Dermis microvascular lymphatic vessel endothelial cell (primary cell): ENCODE results near the gene VPS26A. TPM values are rescaled to one million over a fixed set of nuclear protein-coding genes. Genes with fewer than 3 reads are reported as not detected.
"Not testable (repeated sequence)": the region's sequence is repeated elsewhere in the genome, so short reads cannot be mapped to it uniquely, and the experiment has no call there.

Experiments used
- DNase-seq, 2 donors: peaks; one replicate each; pipeline versions ENCODE4 v3.0.0 to v3.0.0-alpha.2; 2010; ENCODE audit warnings: low read depth in 2 of 2
- total RNA-seq: library from RNA; depleted of rRNA; stranded (reverse); fragments of >200 nt; gene quantifications from 2 replicates; pipeline ENCODE4 v1.2.1, GENCODE V29; 2014

Gene VPS26A
- total RNA-seq, 1 donor from 2014 or later, result 29.4 TPM

GRCh38 chr10:69175326-69175725 lies 51.3 kb downstream of the VPS26A start:
- not testable (repeated sequence) for DNase-seq

- DNase-seq, result no peak
Measured at GRCh38 chr10:69176823-69177222, 52.8 kb downstream of the VPS26A start.

- peak in 1 of 2 donors; percentile 60 for DNase-seq
Measured at GRCh38 chr10:69179089-69179742, 55.2 kb downstream of the VPS26A start.

GRCh38 chr10:69179743-69180524 lies 56.0 kb downstream of the VPS26A start, which contains the start of gene SUPV3L1:
Gene SUPV3L1 (plus strand): TSS chr10:69180234. CDS start chr10:69180292, 58 bp downstream.
- DNase-seq, result peak; percentile 96 to 98

- peak in 1 of 2 donors; percentile 43 for DNase-seq
Measured at GRCh38 chr10:69180525-69181204, 56.7 kb downstream of the VPS26A start.

- no peak for DNase-seq
Measured at GRCh38 chr10:69181433-69181832, 57.5 kb downstream of the VPS26A start.

GRCh38 chr10:69182005-69182404 lies 58.0 kb downstream of the VPS26A start:
- no peak for DNase-seq

GRCh38 chr10:69186524-69186923 lies 62.5 kb downstream of the VPS26A start:
- no peak for DNase-seq

- no peak for DNase-seq
Measured at GRCh38 chr10:69201045-69201444, 77.1 kb downstream of the VPS26A start.

- DNase-seq, result no peak
Measured at GRCh38 chr10:69202332-69202731, 78.4 kb downstream of the VPS26A start.

GRCh38 chr10:69208761-69209160 lies 84.8 kb downstream of the VPS26A start:
- no peak for DNase-seq

GRCh38 chr10:69209787-69210484 lies 86.0 kb downstream of the VPS26A start:
- no peak for DNase-seq

- DNase-seq, result no peak
Measured at GRCh38 chr10:69211104-69211503, 87.1 kb downstream of the VPS26A start.

- no peak for DNase-seq
Measured at GRCh38 chr10:69211524-69211923, 87.5 kb downstream of the VPS26A start.

- DNase-seq, result no peak
Measured at GRCh38 chr10:69213591-69214311, 89.8 kb downstream of the VPS26A start.

GRCh38 chr10:69214666-69215131 lies 90.7 kb downstream of the VPS26A start:
- DNase-seq, result no peak

- peak in 1 of 2 donors; percentile 27 for DNase-seq
Measured at GRCh38 chr10:69215405-69216171, 91.6 kb downstream of the VPS26A start.

GRCh38 chr10:69216577-69217118 lies 92.7 kb downstream of the VPS26A start:
- no peak for DNase-seq

GRCh38 chr10:69217119-69217754 lies 93.3 kb downstream of the VPS26A start:
- DNase-seq, result peak; percentile 36 to 70
